Astrocyte (in vitro differentiated cells and primary cell): ENCODE measurements around the gene SNTB2. TPM values are rescaled to one million over a fixed set of nuclear protein-coding genes. Genes with fewer than 3 reads are reported as not detected.

Source experiments
- DNase-seq: peaks from one replicate; pipeline ENCODE4 v3.0.0-alpha.2; 2010; ENCODE audit warnings: low read depth
- FAIRE-seq: peaks from 2 replicates; lab custom pipeline; 2011; peaks lifted over from hg19 to GRCh38; lab: Jason Lieb, UNC
- H2AFZ ChIP-seq: 2 replicates; pipeline ENCODE4 v1.6.0; 2012; ENCODE audit warnings: low read depth, low read length, inconsistent platforms
- H3K27ac ChIP-seq: 2 replicates; pipeline ENCODE4 v1.5.1; 2011; ENCODE audit warnings: low read depth, low read length, inconsistent platforms
- H3K27me3 ChIP-seq: 2 replicates; pipeline ENCODE4 v1.6.0; 2011; ENCODE audit warnings: low read length, inconsistent platforms; ENCODE audit not compliant: insufficient read depth
- H3K36me3 ChIP-seq: 2 replicates; pipeline ENCODE4 v1.5.1; 2011; ENCODE audit warnings: low read length, inconsistent platforms; ENCODE audit not compliant: insufficient read depth
- H3K4me1 ChIP-seq: 2 replicates; pipeline ENCODE4 v1.5.1; 2011; ENCODE audit warnings: low read length, inconsistent platforms; ENCODE audit not compliant: insufficient read depth
- H3K4me2 ChIP-seq: 2 replicates; pipeline ENCODE4 v1.6.0; 2012; ENCODE audit warnings: low read length, inconsistent platforms
- H3K4me3 ChIP-seq: 2 replicates; pipeline ENCODE4 v1.5.1; 2011; ENCODE audit warnings: low read depth, mild to moderate bottlenecking, low read length, inconsistent platforms; ENCODE audit not compliant: insufficient read depth
- H3K79me2 ChIP-seq: 2 replicates; pipeline ENCODE4 v1.6.0; 2012; ENCODE audit warnings: mild to moderate bottlenecking, low read length, inconsistent platforms; ENCODE audit not compliant: insufficient read depth
- H3K9ac ChIP-seq: 2 replicates; pipeline ENCODE4 v1.6.0; 2012; ENCODE audit warnings: mild to moderate bottlenecking, low read length, inconsistent platforms
- H3K9me3 ChIP-seq: 2 replicates; pipeline ENCODE4 v1.5.1; 2012; ENCODE audit warnings: low read depth, mild to moderate bottlenecking, low read length, inconsistent platforms; ENCODE audit not compliant: insufficient read depth
- H4K20me1 ChIP-seq: 2 replicates; pipeline ENCODE4 v1.6.0; 2012; ENCODE audit warnings: low read length, inconsistent platforms; ENCODE audit not compliant: insufficient read depth
- H3K27ac Mint-ChIP-seq: one replicate; pipeline ENCODE4 v1.8.0; 2021; ENCODE audit warnings: mild to moderate bottlenecking, mixed read lengths; ENCODE audit not compliant: unreplicated experiment
- H3K27me3 Mint-ChIP-seq: one replicate; pipeline ENCODE4 v1.8.0; 2021; ENCODE audit warnings: low read depth, mixed read lengths; ENCODE audit not compliant: unreplicated experiment
- H3K36me3 Mint-ChIP-seq: one replicate; pipeline ENCODE4 v1.8.0; 2021; ENCODE audit warnings: low read depth, mixed read lengths; ENCODE audit not compliant: unreplicated experiment
- H3K4me1 Mint-ChIP-seq: one replicate; pipeline ENCODE4 v1.8.0; 2021; ENCODE audit warnings: low read depth, mixed read lengths; ENCODE audit not compliant: unreplicated experiment
- H3K4me3 Mint-ChIP-seq: one replicate; pipeline ENCODE4 v1.8.0; 2021; ENCODE audit warnings: mild to moderate bottlenecking, moderate library complexity, mixed read lengths; ENCODE audit not compliant: unreplicated experiment
- H3K9me3 Mint-ChIP-seq: one replicate; pipeline ENCODE4 v1.8.0; 2021; ENCODE audit warnings: mild to moderate bottlenecking, mixed read lengths; ENCODE audit not compliant: unreplicated experiment
- EZH2 ChIP-seq: IDR thresholded peaks from 2 replicates; pipeline ENCODE4 v1.6.1; 2012; ENCODE audit warnings: mild to moderate bottlenecking, low read length, inconsistent platforms; ENCODE audit not compliant: insufficient read depth
- total RNA-seq: library from RNA; stranded (reverse); gene quantifications from 2 replicates; pipeline ENCODE4 v1.2.1, GENCODE V29; 2021
- TF ChIP-seq, protein P1 (sequence below): IDR thresholded peaks from 2 replicates; pipeline ENCODE4 v1.5.1; 2011; ENCODE audit warnings: low read depth, mild to moderate bottlenecking, inconsistent platforms, low read length, moderate library complexity; ENCODE audit not compliant: insufficient read depth

The SNTB2 gene
- total RNA-seq, 1 donor from 2014 or later: 30.4 TPM

DNA sequence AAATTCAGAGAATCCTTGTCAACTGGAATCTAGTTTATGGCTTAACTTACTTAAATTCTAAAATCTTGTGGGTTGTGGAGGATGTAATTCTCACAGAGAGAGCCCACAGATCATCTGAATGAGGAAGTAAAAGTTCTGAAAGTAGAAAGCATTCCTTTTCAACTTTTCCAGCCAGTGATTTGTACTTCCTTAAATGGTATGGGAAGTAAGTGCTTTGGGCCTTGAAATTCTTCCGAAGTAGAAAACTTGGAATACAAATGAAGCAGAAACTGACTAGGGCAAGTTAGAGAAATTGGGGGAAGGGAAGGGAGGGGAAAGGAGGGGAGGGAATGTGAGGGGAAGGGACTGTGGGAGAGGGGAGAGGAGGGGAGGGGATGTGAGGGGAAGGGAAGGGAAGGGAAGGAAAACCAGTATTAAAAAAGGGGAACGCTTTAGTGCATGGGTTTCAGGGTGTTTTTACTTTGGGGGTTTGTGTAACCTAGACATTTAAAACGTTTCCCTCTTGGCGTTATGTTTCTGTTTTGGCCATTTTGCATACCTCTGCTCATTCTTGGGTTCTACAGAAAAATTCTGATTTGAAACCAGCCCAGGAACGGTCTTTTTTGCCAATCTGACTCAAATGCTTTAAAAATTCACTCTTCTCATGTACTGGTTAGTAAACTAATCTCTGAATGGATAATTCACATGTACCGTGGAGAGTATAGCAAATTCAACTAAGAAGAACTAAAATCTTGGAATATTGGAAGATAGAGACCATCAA is 15.5 kb upstream of the SNTB2 start:
- peaks cover 5% of the 10 kb centered on the region for H3K36me3 Mint-ChIP-seq
- Histone ChIP-seq H3K9ac (peak overlapping the region; percentile 28), H3K4me1 (peaks cover 40% of the 10 kb centered on the region), H3K27ac (peak overlapping the region; percentile 10), H3K9me3 (no peaks in the 10 kb centered on the region), H3K27me3 (no peaks in the 10 kb centered on the region), H3K4me3 (no peak overlapping the region), H4K20me1 (peaks cover 3% of the 10 kb centered on the region), H3K4me2 (peak overlapping the region; percentile 58), H3K36me3 (peaks cover 8% of the 10 kb centered on the region), H2AFZ (no peak overlapping the region), H3K79me2 (no peaks in the 10 kb centered on the region)
- peaks cover 56% of the 10 kb centered on the region for H3K4me1 Mint-ChIP-seq
- peak overlapping the region; percentile 86 for H3K27ac Mint-ChIP-seq
- DNase-seq (peak; percentile 85), FAIRE-seq (no peak)
- no peaks in the 10 kb centered on the region for H3K27me3 Mint-ChIP-seq
- no peak for TF ChIP-seq EZH2
- TF ChIP-seq, protein P1, sequence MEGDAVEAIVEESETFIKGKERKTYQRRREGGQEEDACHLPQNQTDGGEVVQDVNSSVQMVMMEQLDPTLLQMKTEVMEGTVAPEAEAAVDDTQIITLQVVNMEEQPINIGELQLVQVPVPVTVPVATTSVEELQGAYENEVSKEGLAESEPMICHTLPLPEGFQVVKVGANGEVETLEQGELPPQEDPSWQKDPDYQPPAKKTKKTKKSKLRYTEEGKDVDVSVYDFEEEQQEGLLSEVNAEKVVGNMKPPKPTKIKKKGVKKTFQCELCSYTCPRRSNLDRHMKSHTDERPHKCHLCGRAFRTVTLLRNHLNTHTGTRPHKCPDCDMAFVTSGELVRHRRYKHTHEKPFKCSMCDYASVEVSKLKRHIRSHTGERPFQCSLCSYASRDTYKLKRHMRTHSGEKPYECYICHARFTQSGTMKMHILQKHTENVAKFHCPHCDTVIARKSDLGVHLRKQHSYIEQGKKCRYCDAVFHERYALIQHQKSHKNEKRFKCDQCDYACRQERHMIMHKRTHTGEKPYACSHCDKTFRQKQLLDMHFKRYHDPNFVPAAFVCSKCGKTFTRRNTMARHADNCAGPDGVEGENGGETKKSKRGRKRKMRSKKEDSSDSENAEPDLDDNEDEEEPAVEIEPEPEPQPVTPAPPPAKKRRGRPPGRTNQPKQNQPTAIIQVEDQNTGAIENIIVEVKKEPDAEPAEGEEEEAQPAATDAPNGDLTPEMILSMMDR: no peak
- peak overlapping the region; percentile 37 for H3K4me3 Mint-ChIP-seq
- no peaks in the 10 kb centered on the region for H3K9me3 Mint-ChIP-seq

DNA sequence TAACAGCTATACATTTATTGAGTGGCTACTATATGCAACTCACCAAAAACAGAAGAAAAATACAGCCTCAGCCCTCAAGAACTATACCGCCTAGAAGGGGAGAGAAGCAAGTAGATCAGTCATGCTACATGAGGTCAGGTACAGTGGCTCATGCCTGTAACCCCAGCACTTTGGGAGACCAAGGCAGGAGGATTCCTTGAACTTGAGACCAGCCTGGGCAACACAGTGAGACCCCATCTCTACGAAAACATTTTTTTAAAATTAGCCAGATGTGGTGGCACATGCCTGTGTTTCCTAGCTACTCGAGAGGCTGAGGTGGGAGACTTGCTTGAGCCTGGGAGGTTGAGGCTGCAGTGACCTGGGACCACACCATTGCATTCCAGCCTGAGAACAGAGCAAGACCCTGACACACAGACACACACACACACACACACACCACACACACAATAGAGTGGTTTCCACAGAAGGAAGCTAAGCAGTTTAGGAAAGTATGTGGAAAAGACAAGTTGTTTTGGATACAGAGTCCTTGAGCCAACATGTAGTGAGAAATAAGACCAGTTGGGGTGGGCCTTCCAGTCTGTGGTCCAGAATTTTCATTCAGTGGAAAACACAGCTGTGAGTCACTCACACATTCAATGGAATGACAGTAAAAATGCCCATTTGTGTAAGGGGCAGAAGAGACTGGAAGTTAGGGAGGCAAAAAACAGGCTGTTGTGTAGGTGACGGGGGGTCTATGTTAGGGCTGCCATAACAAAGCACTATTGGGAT is 10.7 kb upstream of the SNTB2 start:
- H3K9me3 ChIP-seq: no peaks in the 10 kb centered on the region
- no peaks in the 10 kb centered on the region for H4K20me1 ChIP-seq
- H3K27me3 ChIP-seq: no peaks in the 10 kb centered on the region
- H3K4me3 ChIP-seq: no peak overlapping the region
- Mint-ChIP-seq H3K9me3 (no peaks in the 10 kb centered on the region), H3K4me1 (peaks cover 39% of the 10 kb centered on the region), H3K4me3 (no peak overlapping the region), H3K27me3 (no peaks in the 10 kb centered on the region), H3K36me3 (peaks cover 2% of the 10 kb centered on the region), H3K27ac (peak overlapping the region; percentile 78)
- TF ChIP-seq, protein P1: no peak
- TF ChIP-seq EZH2: no peak
- no peak overlapping the region for H2AFZ ChIP-seq
- DNase-seq (peak; percentile 85), FAIRE-seq (no peak)
- H3K4me1 ChIP-seq: peaks cover 33% of the 10 kb centered on the region
- H3K79me2 ChIP-seq: no peaks in the 10 kb centered on the region
- no peak overlapping the region for H3K4me2 ChIP-seq
- no peak overlapping the region for H3K9ac ChIP-seq
- H3K36me3 ChIP-seq: no peaks in the 10 kb centered on the region
- H3K27ac ChIP-seq: peak overlapping the region; percentile 40
